ENCODE results near the gene RHBDF1. TPM values are rescaled to one million over a fixed set of nuclear protein-coding genes. Genes with fewer than 3 reads are reported as not detected.

Gene RHBDF1
- total and polyA plus RNA-seq, 2 donors (not counting 1 experiment from before 2014, with no cell fraction given) = 40.5 to 53.8 TPM

DNA sequence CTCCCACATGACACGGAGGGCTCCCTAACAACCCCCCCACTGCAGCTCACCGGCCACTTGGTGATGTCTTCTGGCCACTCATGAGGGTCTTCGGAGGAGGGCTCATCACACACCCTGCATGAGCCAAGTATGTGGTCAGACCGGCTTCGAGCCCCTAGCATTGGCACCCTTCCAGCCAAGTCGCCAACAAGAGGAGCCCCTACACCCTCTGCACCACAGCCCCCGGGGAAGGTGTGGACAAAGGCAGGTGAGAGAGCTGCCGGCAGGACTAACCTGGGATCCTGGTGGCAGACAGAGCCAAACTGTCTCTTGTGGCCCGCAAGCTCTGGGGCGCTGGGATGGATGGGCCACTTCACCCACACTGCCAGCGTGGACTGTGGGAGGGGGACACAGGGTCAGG lies 12.3 kb downstream of the RHBDF1 start:
- DNase-seq (ENCODE audit: low read depth in 2 of 2) = no peak
- Histone ChIP-seq H3K27ac (ENCODE audit: insufficient read depth, low read length) (no peak overlapping the region), H3K79me2 (ENCODE audit: control insufficient read depth, insufficient read depth, low read length) (peaks cover 9% of the 10 kb centered on the region), H2AFZ (ENCODE audit: low read length) (no peak overlapping the region), H3K9me3 (ENCODE audit: control insufficient read depth, insufficient read depth, low read depth, low read length) (no peaks in the 10 kb centered on the region), H3K4me1 (ENCODE audit: control insufficient read depth, extremely low read depth, insufficient read depth, low read length) (peaks cover 2% of the 10 kb centered on the region), H4K20me1 (ENCODE audit: control insufficient read depth, extremely low read depth, insufficient read depth, low read length) (no peaks in the 10 kb centered on the region), H3K27me3 (ENCODE audit: control insufficient read depth, insufficient read depth, low read length) (no peaks in the 10 kb centered on the region), H3K36me3 (ENCODE audit: control insufficient read depth, insufficient read depth, low read length) (peaks cover 66% of the 10 kb centered on the region), H3K4me3 (replicated peaks in 1 of 4; ENCODE audit: control extremely low read depth in 1 of 4, insufficient read depth in 1 of 4, low read depth in 3 of 4, low read length in 4 of 4) (no peak overlapping the region), H3K4me2 (ENCODE audit: extremely low read depth, insufficient read depth, low read length) (no peak overlapping the region), H3K9ac (ENCODE audit: insufficient read depth, low read length) (no peak overlapping the region)
- TF ChIP-seq EZH2 (IDR thresholded peaks at IDR 0.05; ENCODE audit: low read length, missing control alignments) = no peak
- TF ChIP-seq, protein P1, sequence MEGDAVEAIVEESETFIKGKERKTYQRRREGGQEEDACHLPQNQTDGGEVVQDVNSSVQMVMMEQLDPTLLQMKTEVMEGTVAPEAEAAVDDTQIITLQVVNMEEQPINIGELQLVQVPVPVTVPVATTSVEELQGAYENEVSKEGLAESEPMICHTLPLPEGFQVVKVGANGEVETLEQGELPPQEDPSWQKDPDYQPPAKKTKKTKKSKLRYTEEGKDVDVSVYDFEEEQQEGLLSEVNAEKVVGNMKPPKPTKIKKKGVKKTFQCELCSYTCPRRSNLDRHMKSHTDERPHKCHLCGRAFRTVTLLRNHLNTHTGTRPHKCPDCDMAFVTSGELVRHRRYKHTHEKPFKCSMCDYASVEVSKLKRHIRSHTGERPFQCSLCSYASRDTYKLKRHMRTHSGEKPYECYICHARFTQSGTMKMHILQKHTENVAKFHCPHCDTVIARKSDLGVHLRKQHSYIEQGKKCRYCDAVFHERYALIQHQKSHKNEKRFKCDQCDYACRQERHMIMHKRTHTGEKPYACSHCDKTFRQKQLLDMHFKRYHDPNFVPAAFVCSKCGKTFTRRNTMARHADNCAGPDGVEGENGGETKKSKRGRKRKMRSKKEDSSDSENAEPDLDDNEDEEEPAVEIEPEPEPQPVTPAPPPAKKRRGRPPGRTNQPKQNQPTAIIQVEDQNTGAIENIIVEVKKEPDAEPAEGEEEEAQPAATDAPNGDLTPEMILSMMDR (conservative IDR thresholded peaks at IDR 0.05 in 1 of 2, IDR thresholded peaks at IDR 0.05 in 1 of 2; ENCODE audit: low read depth in 1 of 2, low read length in 2 of 2) = no peak

GRCh38 chr16:59440-60059 lies 12.9 kb downstream of the RHBDF1 start:
- no peaks in the 10 kb centered on the region for H3K27me3 ChIP-seq (ENCODE audit: control insufficient read depth, insufficient read depth, low read length)
- DNase-seq (ENCODE audit: low read depth in 2 of 2) = no peak
- H3K9ac ChIP-seq (ENCODE audit: insufficient read depth, low read length) = no peak overlapping the region
- TF ChIP-seq, protein P1 (conservative IDR thresholded peaks at IDR 0.05 in 1 of 2, IDR thresholded peaks at IDR 0.05 in 1 of 2; ENCODE audit: low read depth in 1 of 2, low read length in 2 of 2) = no peak
- no peak for TF ChIP-seq EZH2 (IDR thresholded peaks at IDR 0.05; ENCODE audit: low read length, missing control alignments)
- no peak overlapping the region for H3K4me3 ChIP-seq (replicated peaks in 1 of 4; ENCODE audit: control extremely low read depth in 1 of 4, insufficient read depth in 1 of 4, low read depth in 3 of 4, low read length in 4 of 4)
- no peak overlapping the region for H2AFZ ChIP-seq (ENCODE audit: low read length)
- H3K79me2 ChIP-seq (ENCODE audit: control insufficient read depth, insufficient read depth, low read length) = peaks cover 3% of the 10 kb centered on the region
- H3K4me1 ChIP-seq (ENCODE audit: control insufficient read depth, extremely low read depth, insufficient read depth, low read length) = peaks cover 2% of the 10 kb centered on the region
- no peaks in the 10 kb centered on the region for H4K20me1 ChIP-seq (ENCODE audit: control insufficient read depth, extremely low read depth, insufficient read depth, low read length)
- H3K9me3 ChIP-seq (ENCODE audit: control insufficient read depth, insufficient read depth, low read depth, low read length) = no peaks in the 10 kb centered on the region
- H3K36me3 ChIP-seq (ENCODE audit: control insufficient read depth, insufficient read depth, low read length) = peaks cover 66% of the 10 kb centered on the region
- no peak overlapping the region for H3K27ac ChIP-seq (ENCODE audit: insufficient read depth, low read length)
- no peak overlapping the region for H3K4me2 ChIP-seq (ENCODE audit: extremely low read depth, insufficient read depth, low read length)

GRCh38 chr16:58491-59439 lies 13.7 kb downstream of the RHBDF1 start:
- TF ChIP-seq EZH2 (IDR thresholded peaks at IDR 0.05; ENCODE audit: low read length, missing control alignments) = no peak
- TF ChIP-seq, protein P1 (conservative IDR thresholded peaks at IDR 0.05 in 1 of 2, IDR thresholded peaks at IDR 0.05 in 1 of 2; ENCODE audit: low read depth in 1 of 2, low read length in 2 of 2) = no peak
- Histone ChIP-seq H3K27ac (ENCODE audit: insufficient read depth, low read length) (no peak overlapping the region), H3K4me3 (replicated peaks in 1 of 4; ENCODE audit: control extremely low read depth in 1 of 4, insufficient read depth in 1 of 4, low read depth in 3 of 4, low read length in 4 of 4) (no peak overlapping the region), H3K79me2 (ENCODE audit: control insufficient read depth, insufficient read depth, low read length) (peaks cover 4% of the 10 kb centered on the region), H4K20me1 (ENCODE audit: control insufficient read depth, extremely low read depth, insufficient read depth, low read length) (no peaks in the 10 kb centered on the region), H3K36me3 (ENCODE audit: control insufficient read depth, insufficient read depth, low read length) (peaks cover 60% of the 10 kb centered on the region), H3K9ac (ENCODE audit: insufficient read depth, low read length) (no peak overlapping the region), H3K9me3 (ENCODE audit: control insufficient read depth, insufficient read depth, low read depth, low read length) (no peaks in the 10 kb centered on the region), H3K27me3 (ENCODE audit: control insufficient read depth, insufficient read depth, low read length) (no peaks in the 10 kb centered on the region), H2AFZ (ENCODE audit: low read length) (no peak overlapping the region), H3K4me1 (ENCODE audit: control insufficient read depth, extremely low read depth, insufficient read depth, low read length) (peaks cover 2% of the 10 kb centered on the region), H3K4me2 (ENCODE audit: extremely low read depth, insufficient read depth, low read length) (no peak overlapping the region)
- no peak for DNase-seq (ENCODE audit: low read depth in 2 of 2)

Data from fibroblast of lung (primary cell).